Left cardiac atrium (tissue), 4 donors: ENCODE measurements around the gene IFT52. TPM values are rescaled to one million over a fixed set of nuclear protein-coding genes. Genes with fewer than 3 reads are reported as not detected.
"Not testable (repeated sequence)": the region's sequence is repeated elsewhere in the genome, so short reads cannot be mapped to it uniquely, and the experiment has no call there.

Source experiments
- ATAC-seq, 2 donors: fragments of 200-7000 bp; cut with Tn5 transposase; one replicate each; pipeline ENCODE4 v1.9.1; 2020; ENCODE audit warnings: mild to moderate bottlenecking in 2 of 2, moderate library complexity in 2 of 2
- DNase-seq: peaks from one replicate; pipeline ENCODE4 v3.0.0-alpha.2; 2020
- intact Hi-C, 2 donors: fragments of 100-400 bp; cut with DNase I; formaldehyde crosslinking; loops; one replicate each; pipeline versions ENCODE4 v1.14.1 to v1.15.1; 2022 to 2023
- total RNA-seq, 2 donors: library from RNA; stranded (reverse); fragmentation: NEBNext Ultra II Directional; extraction: Animal tissue kit (Norgen Biotek cat#: 25700); gene quantifications; one replicate each; pipeline ENCODE4 v1.2.1, GENCODE V29; 2021
- donor health status: DM: no; HTN: yes; CAD: no.
- donor health status: DM: no; HTN: yes; CAD: no; lungs with severe emphysema.
- donor health status: DM: yes; HTN: yes; CAD: no.
- donor health status: Dilated cardiomyopathy.

Gene IFT52
- total RNA-seq, 2 donors from 2014 or later, result 8.1 to 11.5 TPM

GRCh38 chr20:43564993-43565757, 25.6 kb upstream of the IFT52 start:
- ATAC-seq (no peak), DNase-seq (no peak)
- intact Hi-C loops, result no loop called here

DNA sequence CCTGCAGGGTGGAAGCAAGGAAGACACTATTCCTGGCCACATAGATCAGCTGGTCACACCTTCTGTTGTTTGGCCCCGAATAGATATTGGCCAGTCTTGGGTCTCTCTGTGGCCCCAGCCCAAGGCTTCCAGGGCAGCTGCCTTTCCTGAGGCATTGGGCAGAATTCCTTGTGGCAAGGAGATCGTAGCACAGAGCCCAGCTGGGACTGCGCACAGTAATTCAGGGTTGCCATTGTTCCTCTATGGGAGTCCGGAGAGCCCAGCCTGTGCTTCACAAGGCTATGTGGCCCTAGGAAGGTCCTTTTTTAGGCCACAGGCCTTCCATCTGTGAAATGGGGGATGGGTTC, 25.0 kb upstream of the IFT52 start:
- DNase-seq (no peak), ATAC-seq (no peak)
- intact Hi-C loops, result no loop called here

GRCh38 chr20:43567477-43567876, 23.3 kb upstream of the IFT52 start:
- ATAC-seq (no peak), DNase-seq (no peak)
- intact Hi-C loops, result no loop called here

GRCh38 chr20:43568706-43569105, 22.0 kb upstream of the IFT52 start:
- intact Hi-C loops, result no loop called here
- no peak for DNase-seq
- ATAC-seq, result no peak

DNA sequence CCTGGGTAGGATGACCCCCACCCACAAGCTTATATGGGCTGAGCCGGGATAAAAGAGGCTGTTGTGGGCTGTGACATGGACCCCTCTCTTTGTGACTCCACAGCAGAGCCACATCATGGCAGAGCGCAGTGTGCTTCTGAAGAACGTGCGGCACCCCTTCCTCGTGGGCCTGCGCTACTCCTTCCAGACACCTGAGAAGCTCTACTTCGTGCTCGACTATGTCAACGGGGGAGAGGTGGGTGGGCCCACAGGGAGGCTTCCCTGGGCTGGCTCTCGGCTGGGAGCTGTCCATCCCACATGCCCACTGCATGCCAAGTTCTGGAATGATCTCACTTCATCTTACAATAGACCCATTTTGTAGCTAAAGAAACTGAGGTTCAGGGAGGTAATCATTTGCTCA, 21.5 kb upstream of the IFT52 start:
- intact Hi-C loops, result no loop called here
- ATAC-seq (no peak), DNase-seq (no peak)

GRCh38 chr20:43570496-43570895, 20.2 kb upstream of the IFT52 start:
- intact Hi-C loops, result no loop called here
- no peak for ATAC-seq
- DNase-seq, result no peak

DNA sequence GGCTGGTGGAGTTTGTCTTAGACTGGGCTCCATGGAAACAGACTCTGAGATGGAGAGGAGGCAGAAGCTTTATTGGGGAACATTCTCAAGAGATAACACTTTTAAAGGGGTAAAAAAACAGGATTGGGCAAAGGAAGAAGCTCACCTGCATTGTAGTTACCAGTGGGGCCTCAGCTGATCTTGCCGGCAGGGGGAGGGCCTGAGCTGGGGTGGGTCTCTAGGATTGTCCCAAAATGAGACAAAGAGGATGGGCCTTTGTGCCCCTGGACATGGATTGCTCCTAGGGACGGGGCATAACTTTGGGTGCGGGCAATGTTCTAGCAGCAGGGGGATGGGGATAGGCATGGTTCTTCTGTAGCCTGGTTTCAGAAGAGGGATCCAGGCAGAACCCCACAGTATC, 19.4 kb upstream of the IFT52 start:
- DNase-seq (no peak), ATAC-seq (no peak)
- intact Hi-C loops, result no loop called here

DNA sequence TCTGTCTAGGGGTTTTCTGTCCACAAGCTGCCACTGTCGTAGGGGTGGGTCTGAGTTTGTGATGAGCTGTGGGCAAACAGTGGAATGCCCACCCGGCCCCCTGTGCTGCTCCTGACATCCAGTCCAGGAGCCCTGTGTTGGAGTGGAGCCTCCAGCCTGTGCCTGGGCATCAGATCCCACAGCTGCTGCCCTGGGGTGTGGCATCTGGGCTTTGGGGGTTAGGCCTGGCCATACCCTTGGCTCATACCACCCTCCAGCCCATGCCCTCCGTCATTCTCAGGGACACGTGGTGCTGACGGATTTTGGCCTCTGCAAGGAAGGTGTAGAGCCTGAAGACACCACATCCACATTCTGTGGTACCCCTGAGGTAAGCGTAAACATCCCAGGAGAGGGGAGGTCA, 19.0 kb upstream of the IFT52 start:
- ATAC-seq (no peak), DNase-seq (no peak)
- intact Hi-C loops, result no loop called here

DNA sequence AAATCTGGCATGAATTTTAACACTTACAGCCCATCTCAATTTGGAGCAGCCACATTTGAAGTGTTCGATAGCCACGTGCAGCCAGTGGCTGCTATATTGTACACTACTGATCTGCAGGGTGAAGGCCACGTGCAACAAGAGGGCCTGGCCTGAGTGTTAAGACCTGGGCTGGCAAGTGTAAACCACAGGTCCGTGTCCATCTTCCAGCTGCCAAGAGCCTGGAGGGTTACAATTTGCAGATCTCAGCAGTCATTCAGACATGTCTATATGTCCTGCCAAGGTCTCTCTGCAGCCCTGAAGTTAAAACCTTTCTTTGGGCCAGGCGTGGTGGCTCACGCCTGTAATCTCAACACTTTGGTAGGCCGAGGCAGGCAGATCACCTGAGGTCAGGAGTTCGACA, 17.8 kb upstream of the IFT52 start:
- intact Hi-C loops, result no loop called here
- no peak for DNase-seq
- no peak for ATAC-seq

GRCh38 chr20:43576108-43576507, 14.6 kb upstream of the IFT52 start:
- peak in 1 of 2 donors; percentile 45 for ATAC-seq
- DNase-seq, result no peak
- intact Hi-C loops, result no loop called here

- intact Hi-C loops, result no loop called here
- no peak for DNase-seq
- no peak for ATAC-seq
These were observed 10.6 kb upstream of the IFT52 start for GRCh38 chr20:43579861-43580793.

DNA sequence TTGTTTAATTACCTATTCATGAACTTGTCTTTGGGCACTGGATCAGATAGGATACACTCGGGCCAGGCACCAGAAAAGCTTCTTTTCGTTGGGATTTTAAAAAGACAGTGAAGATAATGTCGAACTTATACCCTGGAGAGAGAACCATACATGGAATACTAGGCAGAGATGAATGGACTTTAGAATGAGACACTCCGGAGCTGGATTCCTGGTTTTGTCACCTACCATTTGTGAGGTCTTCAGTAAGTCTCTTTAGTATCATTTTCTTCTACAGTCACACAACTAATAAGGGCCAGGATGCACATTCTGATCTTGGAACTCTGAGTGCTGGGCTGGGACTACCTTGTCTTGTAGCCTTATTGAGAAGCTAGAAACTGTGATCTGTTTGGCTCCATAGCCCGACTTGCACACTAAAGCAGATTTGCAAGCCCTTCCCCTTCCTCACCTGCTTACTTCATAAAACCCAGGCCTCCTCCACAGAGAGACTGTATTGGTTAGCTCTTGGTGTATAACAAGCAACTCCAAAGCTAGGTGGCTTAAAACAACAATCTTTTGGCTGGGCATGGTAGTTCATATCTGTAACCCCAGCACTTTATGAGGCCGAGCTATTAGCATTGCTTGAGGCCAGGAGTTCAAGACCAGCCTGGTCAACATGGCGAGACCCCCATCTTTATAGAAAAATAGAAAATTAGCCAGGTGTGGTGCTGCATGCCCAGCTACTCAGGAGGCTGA, 7.4 kb upstream of the IFT52 start:
- DNase-seq (no peak), ATAC-seq (no peak)
- intact Hi-C loops, result no loop called here

DNA sequence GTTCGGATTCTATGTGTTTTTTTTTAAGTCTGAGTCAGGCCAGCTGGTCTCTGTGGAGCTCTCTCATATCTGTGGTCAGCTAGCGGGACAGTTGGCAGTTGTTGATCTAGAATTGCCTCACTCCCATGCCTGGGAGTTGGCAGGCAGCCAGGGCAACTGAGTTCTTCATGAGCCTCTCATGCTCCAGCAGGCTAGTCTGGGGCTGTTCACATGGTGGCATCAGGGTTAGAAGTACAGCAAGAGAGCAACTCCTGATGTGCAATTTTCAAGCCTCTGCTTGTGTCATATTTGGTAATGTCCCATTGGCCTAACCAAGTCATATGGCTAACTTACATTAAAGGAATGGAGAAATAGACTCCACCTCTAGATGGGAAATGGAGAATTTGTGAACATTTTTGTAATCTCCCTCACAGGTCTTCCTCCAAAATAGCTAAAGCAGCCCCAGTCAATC, 6.7 kb upstream of the IFT52 start:
- intact Hi-C loops, result no loop called here
- ATAC-seq, result peak; percentile 80 to 90
- peak; percentile 83 for DNase-seq

GRCh38 chr20:43584448-43585136, 6.1 kb upstream of the IFT52 start:
- peak in 1 of 2 donors; percentile 74 for ATAC-seq
- intact Hi-C loops, result no loop called here

GRCh38 chr20:43586641-43587040, 4.1 kb upstream of the IFT52 start:
- ATAC-seq (no peak), DNase-seq (no peak)
- intact Hi-C loops, result no loop called here

More at GRCh38 chr20:43584448-43585136, 6.1 kb upstream of the IFT52 start:
- no peak for DNase-seq

DNA sequence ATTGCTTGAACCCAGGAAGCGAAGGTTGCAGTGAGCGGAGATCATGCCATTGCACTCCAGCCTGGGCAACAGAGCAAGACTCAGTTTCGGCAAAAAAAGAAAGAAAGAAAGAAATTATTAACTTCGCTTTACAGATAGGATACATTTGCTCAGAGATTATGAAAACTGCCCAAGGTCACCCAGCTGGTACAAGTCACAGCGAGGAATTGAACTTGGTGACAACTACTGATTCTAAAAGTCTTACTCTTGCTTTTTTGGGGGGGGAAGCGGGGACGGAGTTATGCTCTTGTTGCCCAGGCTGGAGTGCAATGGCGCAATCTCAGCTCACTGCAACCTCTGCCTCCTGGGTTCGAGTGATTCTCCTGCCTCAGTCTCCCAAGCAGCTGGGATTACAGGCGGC, 2.2 kb upstream of the IFT52 start:
- intact Hi-C loops, ATAC-seq, DNase-seq: not testable (repeated sequence)

DNA sequence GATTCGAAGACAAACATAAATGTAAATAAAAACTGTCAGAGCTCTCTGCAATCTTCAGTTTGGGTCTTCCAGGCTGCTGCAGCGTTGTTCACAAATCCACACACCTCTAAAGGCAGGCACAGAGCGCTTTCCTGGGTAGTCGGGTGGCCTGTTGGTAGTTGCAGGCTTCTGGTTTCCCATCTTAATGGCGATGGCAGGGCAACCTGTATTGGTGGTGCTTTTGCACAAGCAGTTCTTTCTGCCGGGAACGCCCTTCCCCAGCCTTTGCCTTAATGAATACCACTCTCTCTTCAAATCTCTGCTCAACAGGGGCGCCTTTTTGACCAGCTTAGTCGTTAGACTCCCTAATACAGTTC, 723 bp upstream of the IFT52 start:
- ATAC-seq, result peak; percentile 7 to 10
- DNase-seq, result no peak
- intact Hi-C loops, result no loop called here

- intact Hi-C loops, ATAC-seq: not testable (repeated sequence)
These were observed 11.2 kb downstream of the IFT52 start for GRCh38 chr20:43601960-43602359.

GRCh38 chr20:43603124-43603523, 12.4 kb downstream of the IFT52 start:
- intact Hi-C loops, result no loop called here
- DNase-seq (no peak), ATAC-seq (no peak)

More at GRCh38 chr20:43601960-43602359, 11.2 kb downstream of the IFT52 start:
- DNase-seq, result not testable (repeated sequence)
